ENCODE results near the gene GEMIN7.

Gene GEMIN7

DNA sequence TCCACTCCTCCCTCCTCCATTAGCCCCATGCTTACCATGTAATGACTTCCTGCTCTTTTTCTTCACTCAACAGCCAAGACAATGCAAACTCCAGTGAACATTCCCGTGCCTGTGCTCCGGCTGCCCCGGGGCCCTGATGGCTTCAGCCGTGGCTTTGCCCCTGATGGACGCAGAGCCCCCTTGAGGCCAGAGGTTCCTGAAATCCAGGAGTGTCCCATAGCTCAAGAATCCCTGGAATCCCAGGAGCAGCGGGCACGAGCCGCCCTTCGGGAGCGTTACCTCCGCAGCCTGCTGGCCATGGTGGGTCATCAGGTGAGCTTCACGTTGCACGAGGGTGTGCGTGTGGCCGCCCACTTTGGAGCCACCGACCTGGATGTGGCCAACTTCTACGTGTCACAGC lies 11.0 kb downstream of the GEMIN7 start:
- DNase-seq (ENCODE audit: low read depth), result no peak

DNA sequence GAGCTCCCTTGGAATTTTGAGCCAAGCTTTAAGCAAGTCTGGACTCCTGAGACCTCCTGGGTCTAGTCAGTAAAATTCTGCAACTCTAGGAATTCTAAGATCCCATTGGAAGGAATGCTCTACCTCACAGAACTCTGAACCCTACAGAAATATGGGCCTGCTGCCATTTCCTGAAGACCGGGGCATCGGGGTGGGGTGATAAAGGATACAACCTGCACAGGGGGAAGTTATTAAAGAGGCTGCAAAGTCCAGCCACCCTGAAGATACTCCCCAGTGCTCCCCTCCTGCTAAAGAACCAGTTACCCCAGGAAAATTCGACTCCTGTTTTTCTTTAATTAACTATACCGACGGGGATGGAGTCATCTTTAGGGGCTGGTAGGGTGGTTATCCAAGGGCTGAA lies 11.5 kb downstream of the GEMIN7 start:
- DNase-seq (ENCODE audit: low read depth), result no peak

DNA sequence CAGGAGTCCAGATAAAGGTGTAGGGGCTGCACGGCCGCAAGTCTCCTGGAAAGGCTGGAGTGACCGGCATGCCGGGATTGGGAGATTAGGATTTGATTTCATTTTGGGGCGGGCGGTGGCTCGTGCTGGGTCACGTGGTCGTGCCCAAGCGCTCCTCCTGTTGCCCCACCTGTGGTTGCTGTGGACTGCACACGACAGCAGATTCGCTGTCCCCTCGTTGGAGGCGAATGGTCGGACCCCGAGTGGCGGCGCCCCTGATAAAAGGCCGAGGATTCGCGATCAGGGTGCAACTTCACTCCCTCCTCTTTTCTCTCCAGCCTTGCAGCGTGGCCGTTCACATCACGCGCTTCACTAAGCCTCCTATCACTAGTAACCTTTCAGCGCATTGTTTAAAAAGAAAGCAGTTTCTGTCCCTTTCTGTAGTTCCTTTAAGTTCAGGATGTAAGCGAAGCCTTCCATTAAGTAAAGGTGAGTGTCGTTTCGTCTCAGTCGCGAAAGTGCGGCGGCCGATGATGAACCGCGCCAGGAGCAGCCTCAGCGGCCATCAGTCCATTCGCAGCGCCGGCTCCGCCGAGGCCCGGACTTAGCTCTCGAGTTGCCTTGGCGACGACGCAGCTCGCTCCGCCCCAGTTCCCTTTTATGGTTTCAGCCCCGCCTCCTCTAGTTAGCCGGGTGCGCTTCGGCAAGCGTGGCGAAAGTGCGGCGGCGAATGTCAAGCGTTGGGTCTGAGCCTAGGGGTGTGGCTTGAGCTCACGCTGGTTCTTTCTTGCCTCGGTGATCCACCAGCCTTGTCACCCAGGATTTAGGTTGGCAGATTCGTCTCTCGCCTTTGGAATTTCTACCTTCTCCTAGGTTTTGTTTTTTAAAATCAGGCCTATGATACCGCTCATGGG lies 12.2 kb downstream of the GEMIN7 start:
- no peak for DNase-seq (ENCODE audit: low read depth)

DNA sequence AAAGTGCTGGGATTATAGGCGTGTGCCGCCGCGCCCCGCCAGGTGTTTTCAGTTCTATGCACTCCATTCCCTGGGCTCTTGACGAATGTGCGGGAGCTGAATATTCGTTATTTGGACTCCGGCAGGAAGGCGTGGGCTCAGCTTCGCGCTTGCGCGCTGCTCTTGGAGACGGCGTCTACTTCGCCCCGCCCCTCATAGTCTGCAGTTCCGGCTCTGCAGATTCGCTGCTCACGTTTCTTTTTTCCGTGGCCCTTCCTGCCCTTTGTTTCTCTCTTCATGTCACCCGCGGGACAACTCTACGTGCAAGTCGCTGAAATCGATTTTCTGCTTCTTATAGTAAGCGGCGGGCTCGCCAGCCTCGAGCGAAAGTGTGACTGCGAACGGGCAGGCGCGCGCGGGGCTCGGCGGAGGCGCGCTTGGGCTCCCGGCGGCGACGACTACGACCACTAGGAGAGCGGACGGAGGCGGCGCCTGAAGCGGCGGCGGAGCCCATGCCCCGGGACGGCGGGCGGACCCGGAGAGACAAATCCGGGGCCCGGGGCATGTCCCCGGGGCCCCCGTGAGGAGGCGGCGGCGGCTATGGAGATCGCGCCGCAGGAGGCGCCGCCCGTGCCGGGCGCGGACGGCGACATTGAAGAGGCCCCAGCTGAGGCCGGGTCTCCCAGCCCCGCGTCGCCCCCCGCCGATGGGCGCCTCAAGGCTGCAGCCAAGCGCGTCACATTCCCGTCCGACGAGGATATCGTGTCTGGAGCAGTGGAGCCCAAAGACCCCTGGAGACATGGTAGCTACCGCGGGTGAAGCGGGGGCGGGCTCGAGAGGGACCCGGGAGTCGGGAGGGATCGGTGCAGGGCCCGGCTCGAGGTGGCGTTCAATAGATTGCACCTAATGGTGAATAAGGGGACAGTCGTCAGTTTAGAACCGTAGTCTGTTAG lies 14.0 kb downstream of the GEMIN7 start, which contains the start of gene PPP1R37:
Gene PPP1R37 (plus strand): TSS at position 433 of the 932 bp plus-strand sequence. CDS start 147 bp downstream, at position 580.
- DNase-seq (ENCODE audit: low read depth), result peak; percentile 88

DNA sequence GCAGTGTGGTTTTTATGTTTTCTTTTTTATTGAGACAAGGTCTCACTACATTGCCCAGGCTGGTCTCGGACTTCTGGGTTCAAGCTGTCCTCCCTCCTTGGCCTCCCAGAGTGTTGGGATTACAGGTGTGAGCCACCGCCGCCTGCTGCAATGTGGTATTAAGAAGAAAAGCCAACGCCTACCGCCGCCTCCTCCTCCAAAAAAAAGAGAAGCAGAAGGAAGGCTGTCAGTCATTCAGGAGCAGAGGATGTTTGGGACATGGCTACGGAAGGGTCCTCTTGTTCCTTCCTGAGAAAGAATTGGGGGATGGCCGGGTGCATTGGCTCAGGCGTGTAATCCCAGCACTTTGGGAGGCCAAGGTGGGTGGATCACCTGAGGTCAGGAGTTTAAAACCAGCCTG lies 15.1 kb downstream of the GEMIN7 start:
- DNase-seq (ENCODE audit: low read depth), result no peak

DNA sequence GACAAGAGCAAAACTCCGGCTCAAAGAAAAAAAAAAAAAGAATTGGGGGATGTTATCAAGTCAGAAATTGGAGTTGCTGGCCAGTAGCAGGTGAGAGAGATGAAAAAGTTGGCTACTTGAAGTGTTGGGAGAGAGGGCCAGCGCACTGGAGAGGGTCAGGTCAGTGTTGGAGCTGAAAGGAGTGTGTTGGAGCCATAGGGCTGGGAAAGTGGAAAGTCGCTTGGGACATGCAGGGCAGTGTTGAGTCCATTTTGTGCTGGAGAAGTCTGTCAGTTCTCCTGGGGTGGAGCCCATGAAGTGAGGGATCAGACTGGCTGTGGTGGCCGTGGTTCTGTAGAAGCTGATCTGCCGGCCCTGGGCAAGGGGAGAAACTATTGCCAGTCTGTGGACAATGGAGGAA lies 15.6 kb downstream of the GEMIN7 start:
- no peak for DNase-seq (ENCODE audit: low read depth)

DNA sequence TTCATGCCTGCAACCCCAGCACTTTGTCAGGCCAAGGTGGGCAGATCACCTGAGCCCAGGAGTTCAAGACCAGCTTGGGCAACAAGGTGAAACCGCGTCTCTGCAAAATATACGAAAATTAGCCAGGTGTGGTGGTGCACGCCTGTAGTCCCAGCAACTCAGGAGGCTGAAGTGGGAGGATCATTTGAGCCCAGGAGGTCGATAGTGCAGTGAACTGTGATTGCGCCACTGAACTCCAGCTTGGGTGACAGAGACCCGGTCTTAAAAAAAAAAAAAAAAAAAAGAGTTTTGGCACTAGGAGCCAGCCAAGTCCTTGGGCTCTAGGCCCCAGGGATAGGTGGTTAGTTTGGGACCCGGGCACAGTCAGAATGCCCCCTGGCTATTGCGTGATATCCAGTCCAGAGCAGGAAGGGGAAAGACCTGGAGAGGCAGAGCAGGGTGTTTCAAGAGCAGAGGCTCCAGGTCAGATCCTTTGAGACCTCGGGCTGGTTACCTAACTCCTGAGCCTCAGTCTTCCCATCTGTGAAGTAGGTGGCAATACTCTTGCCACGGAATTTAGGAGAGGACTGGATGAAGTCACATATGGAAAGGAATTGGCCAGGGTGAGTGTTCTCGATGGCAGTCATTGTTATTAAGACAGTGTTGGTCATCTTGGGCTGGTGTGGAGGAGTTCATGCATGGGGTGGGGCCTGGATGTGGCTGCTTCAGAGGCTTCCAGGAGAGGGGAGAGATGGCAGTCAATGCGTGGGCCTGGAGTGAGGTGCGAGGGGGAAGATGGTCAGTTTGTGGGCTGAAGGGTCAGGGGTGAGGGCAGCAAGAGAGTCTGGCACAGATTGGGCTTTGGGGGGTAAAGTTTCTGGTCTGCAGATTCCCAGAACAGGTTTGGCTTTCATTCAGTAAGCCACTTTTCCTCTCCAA lies 16.7 kb downstream of the GEMIN7 start:
- DNase-seq (ENCODE audit: low read depth), result no peak

DNA sequence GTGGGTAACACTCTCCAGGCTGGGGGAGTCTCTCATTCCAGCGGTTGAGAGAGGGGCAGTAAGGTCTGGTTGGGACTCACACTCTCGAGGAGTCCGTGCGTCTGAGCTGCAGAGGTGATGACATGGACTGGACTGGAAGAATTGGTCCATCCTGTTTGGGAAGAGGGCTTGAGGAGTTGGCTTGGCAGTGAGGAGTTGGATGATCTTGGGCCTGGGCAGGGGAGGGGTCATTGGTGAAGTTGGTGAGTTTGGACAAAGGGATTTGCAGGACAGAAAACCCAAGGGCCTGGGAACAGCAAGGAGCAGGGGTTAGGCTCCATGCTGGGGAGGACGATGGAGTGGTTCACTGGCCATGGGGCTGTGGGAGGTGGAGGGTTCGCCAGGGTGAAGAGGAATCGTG lies 17.6 kb downstream of the GEMIN7 start:
- DNase-seq (ENCODE audit: low read depth), result no peak

DNA sequence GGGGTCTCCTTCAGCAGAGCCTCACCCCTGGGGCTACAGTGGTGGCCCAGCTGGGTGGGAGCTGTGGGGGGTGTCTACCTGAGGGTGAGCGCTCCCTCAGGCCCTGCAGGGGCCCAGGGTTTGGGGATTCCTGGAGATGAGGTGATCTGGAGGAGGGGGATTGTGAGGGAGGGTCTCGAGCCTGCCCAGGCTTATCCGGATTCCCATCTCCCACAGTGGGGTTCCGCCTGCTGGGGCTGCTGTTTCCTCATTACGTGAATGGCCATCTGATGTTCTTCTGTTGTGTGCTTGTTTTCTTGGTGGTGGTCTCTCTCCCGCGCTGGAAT lies 18.4 kb downstream of the GEMIN7 start:
- no peak for DNase-seq (ENCODE audit: low read depth)

DNA sequence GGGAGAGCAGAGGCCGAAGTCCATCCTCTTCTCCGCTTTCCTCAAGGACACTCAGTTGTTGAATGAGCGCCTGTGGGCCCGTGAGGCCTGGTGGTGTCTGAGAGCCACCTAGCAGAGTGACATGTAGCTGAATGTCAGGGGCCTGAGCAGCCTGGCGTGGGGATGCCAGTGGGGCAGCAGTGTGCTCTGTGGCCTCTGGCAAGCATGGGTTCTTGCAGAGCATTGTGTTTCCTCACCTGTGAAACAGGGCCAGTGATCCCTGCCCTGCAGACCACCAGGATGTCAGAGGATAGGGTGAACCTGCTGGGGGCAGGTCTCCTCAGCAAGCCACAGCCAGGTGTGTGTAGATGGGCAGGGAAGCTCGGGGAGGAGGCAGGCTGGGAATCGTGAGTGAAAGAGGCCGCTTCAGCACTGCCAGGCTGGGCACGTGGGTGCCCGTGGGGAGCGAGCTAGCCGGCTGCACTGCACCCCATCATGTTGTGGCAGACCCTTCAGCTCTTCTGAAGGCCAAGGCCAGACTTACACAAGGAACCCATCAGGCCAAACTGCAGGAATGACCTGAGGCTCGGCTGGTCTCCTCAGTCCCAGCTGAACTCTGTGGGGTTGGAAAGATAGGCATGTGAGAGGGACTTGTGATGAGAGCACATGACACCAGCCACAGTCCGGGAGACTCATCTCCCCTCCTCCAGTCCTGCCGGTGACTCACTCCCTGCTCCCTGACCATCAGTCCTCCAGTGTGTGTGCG lies 18.9 kb downstream of the GEMIN7 start:
- peak; percentile 84 for DNase-seq (ENCODE audit: low read depth)

DNA sequence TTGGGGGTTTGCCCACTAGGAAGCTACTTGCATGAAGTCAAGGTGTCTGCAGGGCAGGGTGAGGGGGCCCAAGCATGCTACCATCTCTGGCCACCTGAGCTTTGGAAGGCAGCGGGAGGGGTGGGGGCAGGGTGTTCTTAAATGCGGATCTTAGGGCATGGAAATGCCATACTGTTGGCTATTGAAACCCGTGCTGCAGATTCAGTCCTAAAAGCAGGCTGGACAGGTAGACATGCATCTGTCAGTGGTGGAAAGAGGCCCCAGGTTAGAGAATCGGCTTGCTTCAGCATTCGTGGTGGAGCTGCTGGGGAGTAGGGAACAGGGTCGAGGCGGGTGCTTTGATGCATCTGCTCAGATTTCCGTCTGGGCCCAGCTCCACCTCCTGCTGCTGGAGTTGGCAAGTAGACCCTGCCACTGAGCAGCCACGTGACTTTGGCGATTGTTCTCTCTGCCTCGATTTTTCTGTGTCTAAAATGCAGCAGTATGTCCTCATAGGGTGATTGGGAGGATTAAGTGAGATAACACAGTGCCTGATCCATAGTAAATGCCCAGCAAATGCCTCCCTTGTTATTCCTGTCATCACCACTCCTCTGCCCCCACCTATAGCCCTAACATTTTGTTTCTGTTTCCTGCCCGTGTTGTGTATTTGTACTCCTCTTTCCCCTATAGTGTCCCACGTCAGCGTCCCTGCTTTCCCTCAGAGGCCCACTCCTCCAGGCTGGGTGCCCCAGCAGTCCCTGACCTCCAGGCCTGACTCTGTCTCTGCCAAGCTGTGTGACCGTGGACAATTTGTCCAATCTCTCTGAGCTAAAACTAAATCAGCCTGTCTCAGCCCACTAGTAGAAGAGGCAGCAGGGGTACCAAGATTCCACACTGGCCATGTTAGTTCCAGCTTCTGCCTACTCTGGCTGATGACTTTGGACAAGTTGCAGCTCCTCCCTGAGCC lies 19.7 kb downstream of the GEMIN7 start:
- DNase-seq (ENCODE audit: low read depth), result no peak

DNA sequence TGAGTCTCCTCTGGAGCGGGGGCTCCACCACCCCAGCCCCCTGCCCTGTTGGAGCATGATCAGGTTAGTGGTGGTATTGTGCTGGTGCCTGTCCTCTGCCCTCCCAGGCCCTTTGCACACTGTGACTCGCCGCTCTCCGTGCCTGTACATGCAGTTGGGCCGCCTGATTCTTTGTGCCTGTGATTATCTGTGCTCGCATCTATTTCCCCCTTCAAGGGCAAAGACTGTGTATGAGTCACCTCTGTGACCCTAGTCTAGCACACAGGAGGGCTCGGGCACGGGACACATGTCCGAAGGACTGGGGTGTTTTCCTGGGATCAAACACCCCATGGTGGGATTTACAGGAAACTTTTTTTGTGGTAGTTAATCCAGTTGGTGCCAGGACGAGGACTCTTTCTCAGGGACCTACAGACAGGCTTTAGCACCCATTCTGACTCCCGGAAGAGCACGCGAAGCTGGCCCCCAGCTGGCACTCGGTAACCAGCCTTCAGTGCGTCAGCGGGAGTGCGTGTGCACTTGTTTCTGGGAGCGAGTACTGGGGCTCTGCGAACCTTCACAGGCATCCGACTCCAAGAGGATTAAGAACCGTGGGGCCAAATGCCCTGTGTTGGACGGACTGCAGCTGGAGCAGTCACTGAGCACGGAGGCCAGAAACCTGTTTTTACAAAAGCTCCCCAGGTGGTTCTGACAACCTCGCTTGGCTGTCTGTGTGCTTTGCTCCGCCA lies 20.6 kb downstream of the GEMIN7 start:
- no peak for DNase-seq (ENCODE audit: low read depth)

DNA sequence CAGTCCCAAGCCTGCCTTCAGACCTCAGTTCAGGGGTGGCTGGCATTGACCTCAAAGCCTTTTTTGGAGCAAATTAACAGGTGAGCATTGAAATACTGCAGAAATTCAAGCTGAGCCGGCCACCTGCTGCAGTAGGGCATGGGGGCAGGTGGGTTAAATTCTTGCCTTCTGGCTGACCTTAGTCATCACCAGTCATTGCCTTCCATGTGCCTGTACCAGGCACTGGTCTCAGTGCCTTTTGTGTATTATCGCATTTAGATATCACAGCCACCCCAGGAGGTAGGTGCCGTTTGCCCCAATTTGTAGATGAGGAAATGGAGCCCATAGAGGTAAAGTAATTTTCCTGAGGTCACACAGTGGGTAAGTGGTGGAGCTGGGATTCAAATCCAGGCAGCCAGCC lies 21.1 kb downstream of the GEMIN7 start:
- no peak for DNase-seq (ENCODE audit: low read depth)

DNA sequence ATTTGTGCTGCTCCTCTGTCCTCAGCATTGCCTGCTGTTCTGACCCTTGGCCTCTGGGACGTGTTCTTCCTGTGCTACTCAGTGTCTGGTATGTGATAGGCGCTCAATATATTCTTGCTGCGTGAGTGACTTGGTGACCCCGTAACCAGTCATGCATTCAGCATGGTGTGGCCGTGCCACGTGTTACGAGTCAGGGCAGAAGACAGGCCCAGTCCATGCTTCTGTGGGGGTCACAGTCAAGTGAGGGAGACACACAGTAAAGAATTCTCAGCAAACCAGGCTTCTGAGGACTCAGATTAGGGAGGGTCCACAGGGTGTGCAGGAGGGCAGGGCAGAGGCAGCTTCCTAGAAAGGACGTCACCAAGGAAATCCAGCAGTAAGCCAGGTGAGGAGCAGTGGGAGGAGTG lies 21.8 kb downstream of the GEMIN7 start:
- DNase-seq (ENCODE audit: low read depth), result no peak

DNA sequence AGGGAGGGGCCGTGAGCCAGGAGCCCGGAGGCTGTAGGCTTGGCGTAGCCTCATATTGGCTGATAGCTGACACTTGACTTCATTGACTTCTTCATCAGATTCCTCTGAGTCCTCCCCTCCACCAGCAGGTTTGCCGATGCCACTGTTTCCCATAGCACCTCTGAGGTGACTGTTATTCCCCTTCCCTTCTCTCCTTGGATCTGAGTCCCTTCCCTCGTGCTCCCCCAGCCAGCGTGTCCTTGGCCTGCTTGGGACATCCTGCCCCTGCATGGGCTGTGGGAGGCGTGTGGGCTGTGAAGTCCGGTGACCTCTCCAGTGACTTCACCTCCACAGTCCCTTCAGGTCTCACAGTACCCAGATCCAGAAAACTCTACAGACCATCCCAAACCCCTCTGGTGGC lies 22.7 kb downstream of the GEMIN7 start:
- no peak for DNase-seq (ENCODE audit: low read depth)

DNA sequence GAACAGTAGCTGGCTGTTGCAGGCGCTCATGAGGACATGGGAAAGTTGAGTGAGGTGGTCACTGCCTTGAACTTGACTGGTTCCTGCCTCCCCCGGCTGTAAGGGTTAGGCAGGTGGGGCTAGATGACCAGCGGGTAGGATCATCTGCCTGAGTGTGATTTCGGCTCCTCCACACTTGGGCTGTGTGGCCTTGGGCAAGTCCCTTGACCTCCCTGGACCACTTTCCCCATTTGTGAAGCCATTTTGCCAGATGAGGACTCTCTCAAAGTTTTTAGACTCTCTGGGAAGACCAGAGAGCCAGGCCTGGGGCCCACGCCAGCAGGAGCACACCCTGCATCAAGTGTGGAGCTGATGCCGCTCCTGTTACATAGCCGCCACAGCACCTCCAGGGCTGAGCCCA lies 23.4 kb downstream of the GEMIN7 start:
- DNase-seq (ENCODE audit: low read depth), result no peak

DNA sequence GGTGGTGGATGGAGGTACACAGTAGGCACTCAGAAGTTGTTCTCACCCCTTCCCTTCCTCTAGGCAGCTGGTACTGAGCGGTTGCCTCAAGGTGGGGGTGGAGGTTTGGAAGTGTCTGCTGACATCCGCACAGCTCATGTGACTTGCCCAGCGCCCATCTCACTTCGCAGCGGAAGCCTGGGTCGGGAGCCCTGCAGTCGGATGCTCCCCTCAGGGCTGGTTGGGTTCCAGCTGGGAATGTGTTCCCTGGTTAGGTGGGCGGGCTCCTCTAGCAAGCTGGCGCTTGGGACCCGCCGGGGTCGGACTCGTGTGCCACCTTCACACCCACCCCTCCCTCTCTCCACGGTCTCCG lies 24.1 kb downstream of the GEMIN7 start:
- DNase-seq (ENCODE audit: low read depth), result no peak

DNA sequence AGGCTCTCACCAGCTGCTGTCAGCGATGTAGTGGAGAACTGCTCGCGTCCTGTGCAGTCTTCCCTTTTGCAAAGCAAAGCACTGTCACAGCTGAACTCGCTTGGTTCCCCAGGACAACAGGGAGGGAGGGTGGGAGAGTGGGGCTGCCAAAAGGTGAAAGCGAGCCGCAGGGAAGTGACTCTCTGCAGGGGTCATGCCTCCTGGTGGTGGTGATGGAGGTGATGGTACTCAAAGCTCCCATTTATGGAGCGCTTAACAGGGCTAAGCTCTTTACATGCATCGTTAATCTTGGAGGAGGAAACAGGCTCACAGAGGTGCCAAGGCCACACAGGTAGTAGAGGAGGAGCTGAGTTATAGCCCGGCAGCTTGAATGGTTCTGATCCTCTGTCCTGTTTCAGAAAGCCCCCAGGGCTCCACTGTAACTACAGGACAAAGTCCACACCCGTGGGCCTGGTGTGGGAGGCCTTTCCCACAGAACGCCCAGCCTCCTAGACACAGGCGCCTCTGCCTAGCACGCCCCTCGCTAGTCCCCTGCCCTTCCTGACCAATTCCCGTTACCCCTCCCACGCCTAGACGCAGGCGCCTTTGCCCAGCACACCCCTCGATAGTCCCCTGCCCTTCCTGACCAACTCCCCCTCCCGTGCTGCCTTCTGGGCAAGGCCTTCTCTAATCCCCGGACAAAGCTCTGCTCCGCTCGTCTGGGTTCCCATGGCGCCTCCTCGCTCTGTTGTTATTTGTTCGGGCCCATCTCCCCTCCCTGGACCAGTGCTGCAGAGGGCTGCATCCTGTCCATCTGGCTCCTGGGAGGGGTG lies 24.7 kb downstream of the GEMIN7 start:
- no peak for DNase-seq (ENCODE audit: low read depth)

Data from HS-5 (cell line).